ENCODE measurements around the gene PRODH.
"Not testable (repeated sequence)": the region's sequence is repeated elsewhere in the genome, so short reads cannot be mapped to it uniquely, and the experiment has no call there.

PRODH gene

DNA sequence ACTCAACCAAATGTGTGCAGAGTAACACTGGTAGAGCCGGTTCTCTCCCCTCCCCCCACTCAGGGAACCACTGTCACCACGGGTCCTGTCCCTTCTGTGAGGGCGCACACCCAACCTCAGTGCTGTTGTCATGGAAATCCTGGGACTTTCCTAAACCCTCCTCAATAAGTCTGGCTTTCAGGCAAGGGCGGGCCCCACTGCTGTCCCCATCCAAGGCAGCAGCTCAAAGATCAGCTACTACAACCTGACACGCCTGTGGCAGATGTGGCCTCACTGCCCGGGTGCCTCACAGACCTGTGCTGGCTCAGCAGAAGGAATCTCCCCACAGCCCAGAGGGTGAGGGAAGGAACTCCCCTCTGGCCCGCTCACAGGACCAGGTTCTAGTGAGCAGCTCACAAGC lies 2.2 kb downstream of the PRODH start:
- no peak for DNase-seq (ENCODE audit: extremely low read depth, low read depth)
- TF ChIP-seq, protein P1, sequence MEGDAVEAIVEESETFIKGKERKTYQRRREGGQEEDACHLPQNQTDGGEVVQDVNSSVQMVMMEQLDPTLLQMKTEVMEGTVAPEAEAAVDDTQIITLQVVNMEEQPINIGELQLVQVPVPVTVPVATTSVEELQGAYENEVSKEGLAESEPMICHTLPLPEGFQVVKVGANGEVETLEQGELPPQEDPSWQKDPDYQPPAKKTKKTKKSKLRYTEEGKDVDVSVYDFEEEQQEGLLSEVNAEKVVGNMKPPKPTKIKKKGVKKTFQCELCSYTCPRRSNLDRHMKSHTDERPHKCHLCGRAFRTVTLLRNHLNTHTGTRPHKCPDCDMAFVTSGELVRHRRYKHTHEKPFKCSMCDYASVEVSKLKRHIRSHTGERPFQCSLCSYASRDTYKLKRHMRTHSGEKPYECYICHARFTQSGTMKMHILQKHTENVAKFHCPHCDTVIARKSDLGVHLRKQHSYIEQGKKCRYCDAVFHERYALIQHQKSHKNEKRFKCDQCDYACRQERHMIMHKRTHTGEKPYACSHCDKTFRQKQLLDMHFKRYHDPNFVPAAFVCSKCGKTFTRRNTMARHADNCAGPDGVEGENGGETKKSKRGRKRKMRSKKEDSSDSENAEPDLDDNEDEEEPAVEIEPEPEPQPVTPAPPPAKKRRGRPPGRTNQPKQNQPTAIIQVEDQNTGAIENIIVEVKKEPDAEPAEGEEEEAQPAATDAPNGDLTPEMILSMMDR (IDR thresholded peaks at IDR 0.05; ENCODE audit: low read depth, low read length) = no peak

DNA sequence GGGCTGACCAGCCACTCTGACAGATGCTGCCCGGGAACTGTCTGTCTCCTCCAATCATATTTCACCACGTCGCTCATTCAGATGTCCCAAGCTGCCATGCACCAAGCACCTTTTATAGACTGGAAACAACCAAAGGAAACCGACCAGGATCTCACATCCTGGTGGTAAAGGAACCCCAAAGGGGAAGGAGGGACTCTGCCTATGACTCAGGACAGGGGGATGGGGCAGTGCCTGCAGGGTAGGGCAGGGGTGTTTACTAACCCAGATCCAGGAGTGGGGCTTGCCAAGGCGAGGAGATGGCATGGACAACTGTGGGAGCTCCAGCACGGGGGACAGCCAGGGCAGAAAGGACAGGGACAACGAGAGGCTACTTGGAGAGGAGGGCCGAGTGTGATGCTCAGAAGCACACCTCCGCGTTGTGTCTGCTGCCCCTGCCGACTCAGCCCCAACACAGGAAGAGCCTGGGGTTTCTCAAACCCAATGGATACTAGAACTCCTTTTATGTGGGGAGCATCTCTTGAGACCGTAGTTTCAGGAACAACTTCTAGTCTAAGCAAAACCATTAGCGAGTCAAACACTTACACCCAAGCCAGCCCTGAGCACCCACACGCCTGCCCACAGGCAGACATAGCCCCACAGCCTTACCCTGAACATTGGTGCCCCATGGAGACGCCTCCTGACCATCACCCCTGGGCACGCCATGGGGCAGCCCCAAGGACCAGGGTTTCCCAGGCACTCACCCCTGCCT lies 4.0 kb downstream of the PRODH start:
- TF ChIP-seq, protein P1 (IDR thresholded peaks at IDR 0.05; ENCODE audit: low read depth, low read length) = no peak

DNA sequence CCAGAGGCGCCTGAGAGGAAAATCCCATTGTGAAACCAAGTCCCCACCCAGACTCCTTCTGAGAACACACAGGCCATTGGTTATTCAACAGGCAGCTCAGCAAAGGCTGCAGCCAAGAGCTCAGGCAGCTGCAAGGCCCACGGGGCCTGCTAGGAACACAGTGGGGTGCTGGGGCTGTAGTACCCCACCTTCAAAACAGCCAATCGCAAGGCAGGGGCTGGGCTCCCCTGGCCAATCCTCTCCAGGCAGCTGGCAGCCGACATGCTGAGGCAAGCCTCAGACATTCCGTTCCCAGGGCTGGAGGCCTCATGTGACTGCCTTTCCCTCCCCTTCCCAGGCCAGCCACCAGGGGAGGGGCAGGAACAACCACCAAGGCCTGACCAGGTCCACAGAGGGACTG lies 6.6 kb downstream of the PRODH start:
- no peak for DNase-seq (ENCODE audit: extremely low read depth, low read depth)
- TF ChIP-seq, protein P1 (IDR thresholded peaks at IDR 0.05; ENCODE audit: low read depth, low read length) = no peak

More for the DNA sequence above, 4.0 kb downstream of the PRODH start:
- DNase-seq (ENCODE audit: extremely low read depth, low read depth) = no peak

DNA sequence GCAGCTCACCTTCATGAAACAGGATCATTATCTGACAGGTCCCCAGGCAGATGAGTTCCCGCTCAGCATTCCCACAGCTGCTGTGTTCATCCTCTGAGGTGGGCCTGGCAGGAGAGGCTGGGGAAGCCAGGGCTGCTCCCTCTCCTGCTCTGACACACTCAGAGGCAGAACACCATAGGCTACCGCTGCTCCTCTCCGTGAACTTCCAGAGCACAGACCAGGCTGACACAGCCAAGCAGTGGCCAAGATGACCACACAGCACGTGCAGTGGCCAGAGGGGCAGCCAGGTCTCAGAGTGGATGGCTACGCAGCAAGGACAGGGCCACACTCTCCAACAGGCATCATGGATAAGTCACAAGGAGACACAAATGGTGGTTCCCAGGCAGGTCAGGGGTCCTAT lies 8.5 kb downstream of the PRODH start:
- no peak for DNase-seq (ENCODE audit: extremely low read depth, low read depth)
- TF ChIP-seq, protein P1 (IDR thresholded peaks at IDR 0.05; ENCODE audit: low read depth, low read length) = no peak

DNA sequence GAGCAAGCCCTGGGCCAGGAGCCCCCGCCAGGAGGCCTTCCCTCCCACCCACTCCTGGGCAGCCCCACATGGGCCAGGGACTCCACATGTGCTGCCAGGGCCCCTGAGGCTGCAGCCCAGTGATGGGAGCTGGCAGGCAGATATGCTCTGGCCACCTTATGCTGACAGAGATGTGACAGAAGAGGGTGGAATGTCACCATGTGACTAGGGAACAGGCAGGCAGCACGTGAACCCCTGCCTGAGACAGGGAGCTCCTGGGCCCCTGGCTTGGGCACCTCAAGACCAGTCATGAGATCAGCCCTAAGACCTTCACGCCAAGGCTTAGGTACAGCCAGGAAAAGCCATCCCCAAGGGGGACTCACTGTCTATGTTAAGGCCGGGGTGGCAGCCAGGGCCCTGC lies 9.1 kb downstream of the PRODH start:
- TF ChIP-seq, protein P1 (IDR thresholded peaks at IDR 0.05; ENCODE audit: low read depth, low read length) = no peak

DNA sequence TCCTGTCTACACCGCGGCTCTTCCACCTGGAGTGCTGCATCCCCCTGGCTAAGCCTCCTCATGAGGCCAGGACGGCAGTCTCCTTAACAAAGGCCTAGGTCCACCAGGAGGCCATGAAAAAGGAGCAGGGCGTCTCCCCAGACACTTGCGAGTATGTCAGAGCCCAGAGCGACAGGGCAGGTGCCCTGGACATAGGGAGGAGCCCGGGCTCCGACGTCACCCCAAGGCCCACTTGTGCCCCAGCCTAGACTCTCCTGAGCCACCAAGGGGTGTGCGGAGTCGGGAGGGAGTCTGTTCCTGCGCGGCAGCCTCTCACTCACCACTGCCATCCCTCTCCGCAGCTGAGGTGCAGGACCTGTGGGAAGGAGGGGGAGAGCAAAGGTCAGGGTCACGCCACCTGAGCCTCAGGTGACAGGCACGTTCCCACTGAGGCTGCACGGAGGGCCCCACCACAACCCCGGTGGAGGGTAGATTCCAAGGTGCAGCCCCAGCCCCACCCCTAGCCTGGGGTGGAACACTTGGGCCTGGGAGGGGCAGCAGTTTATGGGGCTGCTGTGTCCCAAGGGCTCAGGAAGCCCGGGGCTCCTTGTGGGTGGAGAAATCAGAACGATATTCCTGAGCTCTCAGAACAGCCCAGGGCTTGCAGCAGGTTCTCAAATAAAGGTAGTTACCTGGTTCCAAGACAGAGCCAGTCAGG lies 10.6 kb downstream of the PRODH start:
- TF ChIP-seq, protein P1 (IDR thresholded peaks at IDR 0.05; ENCODE audit: low read depth, low read length) = no peak
- DNase-seq (ENCODE audit: extremely low read depth, low read depth) = no peak

More for the DNA sequence above, 9.1 kb downstream of the PRODH start:
- DNase-seq (ENCODE audit: extremely low read depth, low read depth) = no peak

DNA sequence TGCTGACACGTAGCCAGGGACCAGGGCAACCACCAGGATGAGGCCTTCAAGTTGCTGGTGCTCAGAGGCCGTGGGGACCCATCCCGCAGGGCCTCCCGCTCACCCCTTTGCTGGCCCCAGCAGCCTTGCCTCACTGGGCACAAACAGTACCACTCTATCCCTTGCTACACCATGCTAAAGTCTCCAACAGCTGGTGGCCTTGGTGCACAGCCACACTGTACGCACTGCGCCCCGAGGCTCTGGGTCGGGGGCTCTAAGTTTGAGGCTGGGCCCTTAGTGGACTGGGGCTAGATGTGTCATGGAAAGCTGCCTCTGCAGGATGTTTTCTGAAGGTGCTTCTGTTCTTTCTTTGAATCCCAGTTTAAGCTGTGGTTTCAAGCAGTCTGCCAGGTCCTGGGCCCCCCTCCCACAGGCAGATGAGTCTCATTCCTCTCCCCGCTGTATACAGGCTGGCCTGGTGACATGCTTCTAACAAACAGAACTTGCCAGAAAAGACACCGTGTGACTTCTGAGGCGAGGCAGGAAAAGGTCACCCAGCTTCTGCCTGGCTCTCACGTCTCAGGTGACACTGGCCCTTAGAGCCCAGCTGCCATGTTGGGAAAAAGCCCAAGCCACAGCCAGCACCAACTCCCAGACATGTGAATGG lies 15.7 kb downstream of the PRODH start:
- DNase-seq (ENCODE audit: extremely low read depth, low read depth) = not testable (repeated sequence)

DNA sequence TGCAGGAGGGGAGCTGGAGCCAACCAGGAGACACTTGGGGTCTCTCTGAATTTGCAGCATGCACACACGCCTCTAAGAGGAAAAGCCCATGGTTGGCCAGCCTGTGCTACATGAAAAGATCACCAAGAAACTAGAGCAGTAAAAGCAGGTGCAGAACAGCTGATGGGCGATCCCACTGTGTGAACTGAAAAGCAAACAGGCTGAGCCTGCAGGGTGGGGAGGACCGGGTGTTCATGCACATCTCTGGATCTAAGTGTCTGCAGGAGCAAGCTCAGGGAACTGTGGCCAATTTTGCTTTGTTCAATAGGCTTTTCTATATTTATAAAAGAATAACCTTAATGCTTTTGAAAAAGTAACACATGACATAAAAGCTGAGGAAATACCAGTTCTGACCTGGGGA lies 18.3 kb downstream of the PRODH start:
- not testable (repeated sequence) for DNase-seq (ENCODE audit: extremely low read depth, low read depth)

DNA sequence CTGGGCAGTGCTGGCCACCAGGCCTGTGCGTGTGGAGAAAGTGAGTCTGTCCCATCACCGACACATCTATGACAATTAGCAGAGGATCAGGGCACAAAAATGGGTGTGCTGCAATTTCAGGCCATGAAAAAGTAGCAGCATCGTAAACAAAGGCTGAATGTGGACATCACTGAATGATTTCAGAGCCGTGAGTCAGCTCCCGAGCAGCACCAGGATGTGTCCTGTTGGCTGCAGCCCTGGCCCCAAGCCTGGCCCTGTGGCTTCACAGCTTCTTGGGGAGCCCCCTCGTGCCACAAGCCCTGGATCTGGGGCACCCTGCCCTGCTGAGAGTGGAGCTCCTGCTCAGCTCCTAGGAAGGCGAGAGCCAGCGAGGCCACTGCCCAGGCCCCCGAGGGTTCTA lies 20.5 kb downstream of the PRODH start:
- DNase-seq (ENCODE audit: extremely low read depth, low read depth) = not testable (repeated sequence)

DNA sequence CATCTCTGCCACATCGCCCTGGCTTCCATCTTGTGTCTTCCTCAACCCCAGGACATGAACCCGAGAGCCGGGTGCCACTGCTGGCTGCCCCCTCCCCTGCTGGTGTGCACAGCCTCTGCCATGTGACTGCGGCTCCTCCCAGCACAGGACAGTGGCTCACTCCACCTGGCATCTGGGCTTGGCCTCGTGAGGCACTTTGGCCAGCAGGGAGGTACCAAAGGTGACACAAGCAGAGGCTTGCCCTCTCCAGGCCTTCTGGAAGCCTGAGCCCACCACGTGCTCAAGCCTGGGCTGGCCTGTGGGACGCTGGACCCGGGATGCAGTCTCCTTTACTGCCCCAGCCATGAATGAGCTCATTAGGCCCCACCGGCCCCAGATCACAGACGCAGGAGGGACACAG lies 21.5 kb downstream of the PRODH start:
- DNase-seq (ENCODE audit: extremely low read depth, low read depth) = not testable (repeated sequence)

DNA sequence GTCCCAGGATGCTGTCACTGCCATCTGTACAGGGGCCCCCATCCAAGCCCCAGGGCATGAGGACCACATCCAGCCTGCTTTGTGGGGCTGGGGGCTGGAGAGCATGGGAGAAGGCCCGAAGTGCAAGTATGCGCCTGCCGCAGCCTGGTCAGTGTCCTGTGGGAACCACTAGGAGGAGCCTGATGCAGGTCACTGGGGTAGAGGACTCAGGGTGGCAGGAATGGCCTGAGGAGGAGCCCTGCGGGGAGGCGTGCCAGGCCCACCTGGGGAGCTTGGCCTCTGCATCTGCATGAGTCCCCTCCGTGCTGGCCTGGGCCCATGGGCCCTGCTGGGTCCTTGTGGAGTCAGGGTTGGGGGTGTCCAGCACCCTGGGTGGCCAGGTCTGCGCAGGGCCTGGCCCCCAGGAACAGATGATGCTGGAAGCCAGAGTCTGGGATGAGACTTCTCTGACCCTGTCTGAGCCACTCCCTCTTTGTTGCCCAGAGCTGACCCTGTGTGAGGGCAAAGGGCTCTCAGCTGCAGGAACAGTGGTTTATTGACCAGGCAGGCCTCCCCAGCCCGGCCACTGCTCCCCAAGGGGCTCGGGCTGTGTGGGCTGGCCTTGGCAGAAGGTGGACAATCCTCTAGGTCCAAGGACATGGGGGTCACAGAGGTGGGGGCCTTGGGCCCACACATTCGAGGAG lies 23.7 kb downstream of the PRODH start:
- not testable (repeated sequence) for DNase-seq (ENCODE audit: extremely low read depth, low read depth)

DNA sequence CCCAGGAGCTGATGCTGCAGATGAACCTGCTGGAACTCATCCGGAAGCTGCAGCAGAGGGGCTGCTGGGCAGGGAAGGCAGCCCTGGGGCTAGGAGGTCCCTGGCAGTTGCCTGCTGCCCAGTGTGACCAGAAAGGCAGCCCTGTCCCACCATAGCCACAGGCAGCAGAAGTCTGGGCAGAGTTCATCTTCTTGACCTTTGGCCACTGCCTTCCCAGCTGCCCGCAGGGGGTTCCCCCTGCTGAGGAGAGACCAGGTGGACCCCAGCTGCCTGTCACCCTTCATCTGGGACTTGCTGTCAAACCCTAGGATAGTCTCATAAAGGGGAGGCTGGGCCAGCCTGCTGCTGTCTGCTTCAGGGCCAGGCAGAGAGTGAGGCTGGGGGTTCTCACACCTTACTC lies 24.6 kb downstream of the PRODH start:
- DNase-seq (ENCODE audit: extremely low read depth, low read depth) = not testable (repeated sequence)

Data from AG09319 (cell line).